HepG2 (cell line): ENCODE data around the gene TCAP. TPM values are rescaled to one million over a fixed set of nuclear protein-coding genes. Genes with fewer than 3 reads are reported as not detected.

Experiments used
- AFF4 ChIP-seq: sonication (generic); formaldehyde crosslinking; IDR thresholded peaks from 2 replicates; pipeline ENCODE4 v1.4.0; 2020; ENCODE audit warnings: missing genetic modification reagents
- CREBL2 ChIP-seq: sonication (generic); formaldehyde crosslinking; IDR thresholded peaks from 2 replicates; pipeline ENCODE4 v1.8.1; 2023; ENCODE audit warnings: missing genetic modification reagents, mild to moderate bottlenecking, borderline replicate concordance
- GLMP ChIP-seq: sonication (generic); formaldehyde crosslinking; IDR thresholded peaks from 2 replicates; pipeline ENCODE4 v1.9.0; 2021; ENCODE audit warnings: missing genetic modification reagents, mild to moderate bottlenecking, borderline replicate concordance
- HBP1 ChIP-seq: IDR thresholded peaks from 2 replicates; pipeline ENCODE4 v1.6.1; 2016; ENCODE audit warnings: low read depth, control low read depth
- HNRNPL ChIP-seq: fragments of 200-400 bp; formaldehyde crosslinking; IDR thresholded peaks from 2 replicates; pipeline ENCODE4 v1.6.1; 2017; ENCODE audit warnings: mild to moderate bottlenecking, low read depth, low read length
- NFKB2 ChIP-seq: sonication (generic); formaldehyde crosslinking; IDR thresholded peaks from 2 replicates; pipeline ENCODE4 v1.4.0; 2020; ENCODE audit warnings: missing genetic modification reagents, borderline replicate concordance
- NONO ChIP-seq, 2 experiments: fragments of 450-650 bp in 1 of 2; sonication (generic) in 1 of 2; formaldehyde crosslinking in 1 of 2; IDR thresholded peaks in 1 of 2; conservative IDR thresholded peaks in 1 of 2; 2 replicates each; pipeline versions ENCODE4 v1.6.1 to v1.8.0; 2017 to 2022; ENCODE audit warnings: mild to moderate bottlenecking in 1 of 2, missing genetic modification reagents in 1 of 2, moderate library complexity in 1 of 2
- NR2C2 ChIP-seq: sonication (generic); formaldehyde crosslinking; IDR thresholded peaks from 2 replicates; pipeline ENCODE4 v1.4.0; 2020; ENCODE audit warnings: missing genetic modification reagents, mild to moderate bottlenecking, moderate library complexity, borderline replicate concordance
- PAXIP1 ChIP-seq: sonication (generic); formaldehyde crosslinking; conservative IDR thresholded peaks from 2 replicates; pipeline ENCODE4 v1.4.0; 2020; ENCODE audit warnings: mild to moderate bottlenecking, missing genetic modification reagents, moderate library complexity
- ZBTB44 ChIP-seq: sonication (generic); formaldehyde crosslinking; IDR thresholded peaks from 2 replicates; pipeline ENCODE4 v1.4.0; 2020; ENCODE audit warnings: missing genetic modification reagents
- ZNF557 ChIP-seq: sonication (generic); formaldehyde crosslinking; IDR thresholded peaks from 2 replicates; pipeline ENCODE4 v1.4.0; 2020; ENCODE audit warnings: missing genetic modification reagents
- ZNF597 ChIP-seq: sonication (generic); formaldehyde crosslinking; IDR thresholded peaks from 2 replicates; pipeline ENCODE4 v1.5.0; 2020; ENCODE audit warnings: missing genetic modification reagents
- ZNF598 ChIP-seq: sonication (generic); formaldehyde crosslinking; IDR thresholded peaks from 2 replicates; pipeline ENCODE4 v1.5.1; 2020; ENCODE audit warnings: mild to moderate bottlenecking, missing genetic modification reagents, borderline replicate concordance
- polyA plus RNA-seq, 8 experiments: library from polyadenylated mRNA; depleted of rRNA in 3 of 8; stranded (reverse) in 7 of 8; unstranded in 1 of 8; fragments of >200 nt; fragmentation: Illumina TruSeq in 4 of 8; extraction: Trizol in 4 of 8; gene quantifications; 2 replicates each; pipeline versions ENCODE4 v1.2.1 to v1.2.3, GENCODE V29; 2011 to 2016; ENCODE audit warnings: low read depth in 4 of 8, missing spikeins in 1 of 8, mixed read lengths in 1 of 8; ENCODE audit not compliant: insufficient read depth in 1 of 8
- total RNA-seq, 5 experiments: library from RNA; depleted of rRNA; stranded (reverse); fragments of >200 nt; fragmentation: Illumina TruSeq; extraction: Trizol; gene quantifications; 2 replicates each; pipeline ENCODE4 v1.2.3, GENCODE V29; 2016; ENCODE audit warnings: low read depth in 1 of 5

The TCAP gene
- total and polyA plus RNA-seq, 2 of the 13 experiments (the other 11 are each of a cell fraction or from before 2014, with no cell fraction given): 0.24 to 0.65 TPM

- TF ChIP-seq PAXIP1: peak; percentile 76
- TF ChIP-seq NR2C2 (CRISPR knock-in tag): no peak
- no peak for TF ChIP-seq NONO (IDR thresholded peaks at IDR 0.05)
- 0 out of 2 replicates have a peak, but pooled peaks have one; percentile 21 for TF ChIP-seq NONO (CRISPR knock-in tag; conservative IDR thresholded peaks at IDR 0.05)
- TF ChIP-seq NFKB2: 0 out of 2 replicates have a peak, but pooled peaks have one; percentile 31
- TF ChIP-seq GLMP (CRISPR knock-in tag): no peak
- 0 out of 2 replicates have a peak, but pooled peaks have one; percentile 37 for TF ChIP-seq ZNF598
- peak; percentile 33; the same call in 1 of the 2 replicates for TF ChIP-seq CREBL2 (CRISPR knock-in tag)
- TF ChIP-seq HNRNPL: no peak; the same call in 1 of the 2 replicates
- TF ChIP-seq ZBTB44: no peak
- no peak for TF ChIP-seq HBP1 (CRISPR knock-in tag)
- TF ChIP-seq ZNF597 (CRISPR knock-in tag): no peak
- TF ChIP-seq ZNF557 (CRISPR knock-in tag): no peak
- TF ChIP-seq AFF4 (CRISPR knock-in tag): no peak
Observed at GRCh38 chr17:39652587-39653315, 12.4 kb upstream of the TCAP start (continued).
